GM18858 (cell line): Measurements from ENCODE around the gene TENM3.

ENCODE experiments used
- ATAC-seq: cut with Tn5 transposase; IDR thresholded peaks from one replicate; pipeline ENCODE4 v1.9.1; 2021; ENCODE audit not compliant: unreplicated experiment

The TENM3 gene

DNA sequence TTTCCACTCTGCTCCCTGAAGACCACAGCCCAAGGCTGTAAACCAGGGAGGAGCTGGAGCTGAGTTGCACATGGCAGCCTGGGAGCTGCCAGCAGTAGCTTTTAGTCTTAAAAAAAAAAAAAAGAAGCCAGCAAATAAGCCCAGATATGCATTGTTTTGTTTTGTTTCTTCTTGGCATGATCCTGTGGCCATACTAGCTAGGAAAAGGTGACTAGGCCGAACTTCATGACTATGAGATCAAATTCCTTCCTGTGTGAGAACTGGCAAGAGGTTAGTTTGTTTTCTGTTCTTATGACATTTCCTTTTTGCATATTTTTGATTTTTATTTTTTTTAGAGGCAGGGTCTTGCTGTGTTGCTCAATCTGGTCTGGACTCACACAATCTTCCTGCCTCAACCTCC is 350.7 kb downstream of the TENM3 start:
- no peak for ATAC-seq

DNA sequence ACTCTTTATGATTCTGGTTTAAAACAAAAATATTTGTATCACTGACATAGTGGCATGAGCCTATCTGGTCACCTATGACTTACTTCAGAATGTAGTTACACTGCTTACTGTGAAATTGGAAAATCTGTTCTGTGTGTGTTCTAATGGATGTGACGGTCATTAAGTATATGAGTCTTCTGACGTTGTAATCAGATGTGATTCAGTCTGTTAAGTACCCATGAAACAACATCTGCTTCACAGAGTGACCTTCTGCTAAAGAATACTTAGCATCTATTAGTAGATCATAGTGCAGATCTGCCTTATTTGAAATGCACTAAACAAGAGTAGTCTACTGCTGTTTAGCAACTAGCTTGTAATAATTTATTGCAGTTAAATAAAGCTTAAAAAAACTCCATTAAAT is 356.9 kb downstream of the TENM3 start:
- no peak for ATAC-seq

DNA sequence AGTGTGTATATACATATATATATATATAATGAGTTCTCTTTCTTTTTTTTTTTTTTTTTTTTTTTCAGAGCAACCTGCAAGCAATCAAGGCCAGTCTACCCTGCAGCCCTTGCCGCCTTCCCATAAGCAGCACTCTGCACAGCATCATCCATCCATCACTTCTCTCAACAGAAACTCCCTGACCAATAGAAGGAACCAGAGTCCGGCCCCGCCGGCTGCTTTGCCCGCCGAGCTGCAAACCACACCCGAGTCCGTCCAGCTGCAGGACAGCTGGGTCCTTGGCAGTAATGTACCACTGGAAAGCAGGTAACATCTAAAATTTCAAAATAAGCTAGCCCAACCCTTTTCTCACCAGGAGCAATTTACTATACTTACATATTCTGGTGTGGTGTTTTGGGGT is 357.7 kb downstream of the TENM3 start:
- no peak for ATAC-seq

DNA sequence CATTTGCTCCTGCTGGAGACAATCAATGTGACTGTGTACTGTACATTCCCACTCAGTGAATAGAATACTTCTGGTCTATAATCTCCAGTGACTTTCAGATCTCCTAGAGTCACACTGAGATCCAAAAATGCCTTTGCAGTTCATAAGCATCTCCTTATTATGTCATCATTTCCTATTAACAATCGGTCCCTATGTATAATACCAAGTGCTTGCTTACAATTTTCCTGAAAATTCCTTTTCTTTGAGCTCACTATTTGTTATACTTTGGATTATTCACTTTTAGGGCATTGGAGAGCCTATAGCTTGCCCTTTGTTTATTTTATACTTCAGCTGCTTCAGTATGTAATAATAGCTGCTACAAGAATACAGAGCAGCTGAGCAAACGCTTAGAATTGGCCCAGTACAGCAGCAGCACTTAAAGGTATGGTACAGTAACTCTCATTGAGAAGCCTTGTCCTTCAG is 361.0 kb downstream of the TENM3 start:
- no peak for ATAC-seq

DNA sequence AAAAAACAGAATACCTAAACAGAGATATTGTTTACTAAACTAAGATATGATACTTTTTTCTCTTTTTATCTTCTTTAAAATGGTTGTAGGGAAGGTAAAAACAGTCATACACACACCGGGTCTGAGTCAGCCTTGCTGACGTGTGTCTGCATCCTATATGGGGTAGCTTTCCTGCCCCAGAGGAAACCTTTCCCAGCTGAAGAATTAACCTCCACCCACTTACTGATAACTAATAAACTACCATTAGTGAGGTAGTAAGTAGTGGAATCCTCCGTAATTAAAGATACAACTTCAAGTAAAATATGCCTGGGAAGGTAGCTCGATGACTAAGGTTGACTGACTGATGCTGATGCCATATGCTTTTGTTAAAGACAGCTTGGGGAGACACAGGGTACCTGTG is 361.8 kb downstream of the TENM3 start:
- ATAC-seq = no peak

DNA sequence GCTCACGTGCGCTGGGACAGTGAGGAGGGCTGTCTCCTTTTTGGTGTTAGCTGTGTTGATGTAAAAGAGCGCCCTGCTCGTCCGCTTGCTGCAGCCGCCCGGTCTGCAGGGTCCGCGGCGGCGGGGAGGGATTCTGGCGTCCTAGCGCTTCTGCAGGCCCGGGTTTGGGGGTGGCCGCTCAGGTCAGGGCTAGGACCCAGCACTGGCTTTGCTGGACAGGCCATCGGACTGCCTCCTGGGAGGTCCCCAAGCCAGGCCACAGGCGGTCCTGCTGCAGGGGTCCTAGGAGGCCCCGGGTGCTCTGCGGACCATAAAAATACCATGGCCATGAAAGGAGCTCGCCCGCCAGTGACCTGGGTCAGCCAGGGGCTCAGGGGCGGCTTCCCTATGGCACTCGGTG is 365.3 kb downstream of the TENM3 start:
- ATAC-seq = no peak

DNA sequence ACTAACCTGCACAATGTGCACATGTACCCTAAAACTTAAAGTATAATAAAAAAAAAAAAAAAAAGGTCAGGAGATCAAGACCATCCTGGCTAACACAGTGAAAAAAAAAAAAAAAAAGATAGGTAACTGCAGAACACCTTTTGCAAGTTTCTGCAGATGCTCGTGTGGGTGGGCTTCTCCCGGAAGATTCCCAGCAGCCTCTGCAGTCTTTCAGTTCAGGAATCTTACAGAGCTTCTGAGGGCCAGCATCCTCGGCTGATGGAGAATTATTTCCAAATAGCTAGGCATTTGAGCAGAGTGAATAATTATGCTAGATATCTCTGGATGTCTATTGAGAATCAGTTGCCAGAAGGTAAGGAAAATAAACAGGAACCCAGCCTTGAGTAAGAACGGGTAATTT is 373.3 kb downstream of the TENM3 start:
- no peak for ATAC-seq

DNA sequence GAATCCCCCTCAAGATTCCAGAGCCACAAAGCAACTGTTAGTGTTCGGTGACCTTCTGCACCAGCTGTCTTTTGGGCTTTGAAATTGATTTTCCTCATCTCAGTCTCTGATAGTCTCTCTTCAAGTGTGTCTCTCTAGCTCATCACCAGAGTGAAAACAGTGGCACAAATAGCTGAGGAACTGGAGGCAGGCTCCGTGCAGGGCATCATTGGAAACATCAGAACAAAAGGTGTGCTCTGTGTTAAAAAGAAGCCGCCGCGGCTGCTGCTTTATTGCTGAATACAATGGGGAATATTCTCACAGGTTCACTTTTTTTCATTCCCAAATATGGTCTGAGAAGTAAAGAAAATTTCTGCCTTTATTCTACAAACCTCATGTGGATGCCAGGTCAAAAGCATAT is 376.5 kb downstream of the TENM3 start:
- no peak for ATAC-seq

DNA sequence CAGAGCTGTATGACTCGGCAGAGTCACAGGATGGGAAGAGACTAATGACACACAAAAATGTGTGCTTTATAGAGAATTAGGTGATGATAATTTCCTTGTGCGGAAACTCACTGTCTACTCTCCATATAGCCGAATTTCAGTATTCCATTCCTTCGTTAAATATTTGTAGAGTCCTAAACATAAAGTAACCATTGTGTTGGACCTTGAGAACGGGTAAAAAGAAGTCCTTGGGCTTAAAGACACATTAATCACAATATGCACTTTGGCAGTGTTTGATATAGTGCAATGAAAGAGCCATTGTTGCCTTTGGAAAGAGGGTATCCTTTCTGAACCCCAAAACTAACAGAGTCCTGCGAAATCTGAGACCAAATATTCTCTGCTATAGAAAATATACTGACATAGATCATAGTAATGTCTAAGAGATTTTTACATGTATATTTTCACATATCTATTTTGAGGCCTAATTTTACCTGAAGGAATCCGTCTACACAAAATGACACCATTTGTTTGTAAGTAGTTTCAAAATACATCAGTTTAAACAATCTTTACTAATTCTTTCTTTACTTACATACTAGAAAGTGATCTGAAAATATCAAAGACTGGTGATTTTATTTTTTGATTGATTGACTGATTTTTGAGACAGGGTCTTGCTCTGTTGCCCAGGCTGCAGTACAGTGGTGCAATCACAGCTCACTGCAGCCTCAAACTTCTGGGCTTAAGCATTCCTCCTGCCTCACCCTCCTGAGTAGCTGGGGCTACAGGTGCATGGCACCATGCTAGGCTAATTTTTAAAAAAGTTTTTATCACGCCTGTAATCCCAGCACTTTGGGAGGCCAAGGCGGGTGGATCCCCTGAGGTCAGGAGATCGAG is 377.1 kb downstream of the TENM3 start:
- no peak for ATAC-seq

DNA sequence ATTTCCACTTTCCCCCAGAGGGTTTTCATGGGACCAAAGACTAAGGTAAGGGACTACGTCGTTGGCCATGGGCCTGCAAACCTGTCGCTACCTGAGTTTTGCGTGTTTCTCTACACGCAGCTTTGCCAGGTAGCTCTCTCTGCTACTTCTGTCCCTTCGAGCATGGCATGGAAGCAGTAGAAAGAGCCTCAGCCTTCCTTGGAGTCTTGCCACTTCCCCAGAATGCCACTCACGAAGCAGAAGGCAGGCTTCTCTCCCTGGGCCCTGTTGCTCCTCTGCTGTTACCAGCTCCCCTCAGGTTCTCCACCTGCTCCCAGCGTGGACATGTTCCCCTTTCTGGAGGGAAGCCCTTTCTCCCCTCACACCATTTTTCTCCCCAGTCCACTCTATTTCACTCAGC is 381.1 kb downstream of the TENM3 start:
- no peak for ATAC-seq

DNA sequence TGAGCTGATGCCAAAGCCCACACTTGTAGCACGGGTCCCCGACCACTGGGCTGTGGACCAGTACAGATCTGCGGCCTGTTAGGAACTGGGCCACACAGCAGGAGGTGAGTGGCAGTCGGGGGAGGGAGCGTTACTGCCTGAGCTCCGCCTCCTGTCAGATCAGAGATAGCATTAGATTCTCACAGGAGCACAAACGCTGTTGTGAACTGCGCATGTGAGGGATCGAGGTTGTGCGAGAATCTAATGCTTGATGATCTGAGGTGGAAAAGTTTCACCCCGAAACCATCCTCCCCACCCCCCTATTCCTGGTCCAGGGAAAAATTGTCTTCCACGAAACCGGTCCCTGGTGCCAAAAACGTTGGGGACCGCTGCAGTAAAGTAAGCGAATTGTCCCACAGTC is 382.0 kb downstream of the TENM3 start:
- ATAC-seq = no peak

DNA sequence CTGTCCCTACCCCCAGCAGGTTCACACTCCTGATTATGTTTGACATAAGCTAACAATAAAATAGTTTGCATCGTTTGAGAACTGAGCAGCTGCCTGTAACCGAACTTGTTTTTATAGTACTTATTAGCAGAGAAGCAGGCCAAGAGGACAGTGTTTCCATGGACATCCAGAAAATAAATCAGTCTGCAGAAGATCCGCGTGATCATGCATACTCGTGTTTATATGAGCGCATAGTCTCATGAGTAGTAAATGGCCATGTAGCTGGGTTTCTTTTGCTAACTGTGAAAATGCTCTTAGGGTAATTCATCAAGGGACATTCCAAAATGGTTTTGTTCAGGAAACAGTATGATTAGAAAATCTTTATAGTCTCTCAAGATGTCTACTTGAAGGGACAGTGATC is 384.8 kb downstream of the TENM3 start:
- ATAC-seq = no peak

DNA sequence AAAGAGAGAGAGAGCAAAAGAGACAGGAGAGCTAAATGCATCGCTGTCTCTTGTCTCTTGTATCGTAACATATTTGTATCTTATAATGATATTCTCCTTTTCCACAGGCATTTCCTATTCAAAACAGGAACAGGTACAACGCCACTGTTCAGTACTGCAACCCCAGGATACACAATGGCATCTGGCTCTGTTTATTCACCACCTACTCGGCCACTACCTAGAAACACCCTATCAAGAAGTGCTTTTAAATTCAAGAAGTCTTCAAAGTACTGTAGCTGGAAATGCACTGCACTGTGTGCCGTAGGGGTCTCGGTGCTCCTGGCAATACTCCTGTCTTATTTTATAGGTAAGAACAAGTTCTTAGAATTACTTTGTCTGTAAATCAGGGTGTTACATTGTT is 385.3 kb downstream of the TENM3 start:
- no peak for ATAC-seq

DNA sequence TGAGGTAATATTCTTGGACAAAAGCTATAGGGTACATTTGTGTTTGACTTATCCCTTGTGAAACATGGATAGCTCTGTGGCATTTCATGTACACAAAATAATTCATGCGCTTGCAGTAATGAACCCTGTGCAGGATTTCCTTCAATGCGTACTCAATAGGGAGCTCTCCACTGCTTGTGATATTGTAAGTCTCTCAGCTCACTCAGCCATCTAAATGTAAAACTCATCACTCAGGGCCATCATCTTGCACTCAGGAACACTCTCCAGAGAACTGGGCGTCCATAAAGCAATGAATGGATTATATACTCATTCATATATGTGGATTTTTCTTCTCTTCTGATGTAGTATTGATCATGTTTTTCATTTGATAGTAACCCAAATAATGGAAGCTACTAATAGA is 385.9 kb downstream of the TENM3 start:
- no peak for ATAC-seq

DNA sequence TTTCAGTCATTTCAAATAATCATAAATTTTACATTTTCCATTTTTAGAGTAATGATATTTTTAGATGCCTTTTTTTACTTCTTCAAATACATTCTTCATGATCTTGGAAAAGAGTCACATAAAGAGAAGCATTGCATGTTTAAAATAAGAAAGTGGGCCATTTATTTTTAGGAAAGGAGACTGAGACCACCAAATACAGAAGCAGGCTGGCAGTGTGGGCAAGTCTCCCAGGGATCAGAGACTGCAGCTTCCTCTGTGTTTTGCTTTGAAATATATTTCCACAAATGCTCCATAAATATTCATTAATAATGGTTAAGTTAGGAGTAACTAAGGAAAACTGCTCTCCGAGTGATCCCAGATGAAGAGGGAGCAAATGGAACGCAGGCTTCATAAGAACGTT is 397.3 kb downstream of the TENM3 start:
- ATAC-seq = no peak

DNA sequence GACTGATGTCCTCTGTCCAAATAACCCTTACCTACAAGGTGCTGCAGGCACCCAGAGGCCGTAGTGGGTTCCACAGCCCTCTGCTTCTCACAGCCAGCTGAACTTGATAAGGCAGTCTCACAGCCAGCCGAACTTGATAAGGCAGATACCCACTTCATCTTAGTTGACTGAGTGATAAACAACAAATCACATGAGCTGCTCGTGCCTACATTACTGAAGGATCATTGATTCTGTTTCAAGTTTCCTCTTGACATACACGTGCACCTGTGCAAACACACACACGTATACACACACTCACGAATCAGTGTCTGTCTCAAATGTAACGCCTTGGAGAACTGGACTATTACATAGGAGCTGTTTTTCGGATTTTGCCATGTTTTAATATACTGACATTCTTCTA is 397.7 kb downstream of the TENM3 start:
- no peak for ATAC-seq

DNA sequence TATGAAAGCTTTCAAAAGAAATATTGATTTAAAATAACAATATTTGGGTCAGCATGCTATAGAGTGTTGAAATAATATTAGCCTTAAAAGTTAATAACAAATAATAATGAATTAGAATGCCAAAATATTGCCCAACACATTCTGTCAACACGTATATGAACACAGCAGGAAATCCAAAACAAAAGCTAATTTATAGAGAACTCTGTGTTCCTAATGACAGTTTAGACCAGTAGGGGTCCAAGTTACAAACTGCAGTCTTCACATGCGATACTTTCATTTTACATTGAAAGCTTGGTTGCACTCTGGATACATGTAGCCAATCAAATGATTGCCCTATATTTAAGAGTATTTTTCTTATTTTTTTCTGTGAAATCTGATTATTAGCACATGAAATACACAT is 399.6 kb downstream of the TENM3 start:
- no peak for ATAC-seq

DNA sequence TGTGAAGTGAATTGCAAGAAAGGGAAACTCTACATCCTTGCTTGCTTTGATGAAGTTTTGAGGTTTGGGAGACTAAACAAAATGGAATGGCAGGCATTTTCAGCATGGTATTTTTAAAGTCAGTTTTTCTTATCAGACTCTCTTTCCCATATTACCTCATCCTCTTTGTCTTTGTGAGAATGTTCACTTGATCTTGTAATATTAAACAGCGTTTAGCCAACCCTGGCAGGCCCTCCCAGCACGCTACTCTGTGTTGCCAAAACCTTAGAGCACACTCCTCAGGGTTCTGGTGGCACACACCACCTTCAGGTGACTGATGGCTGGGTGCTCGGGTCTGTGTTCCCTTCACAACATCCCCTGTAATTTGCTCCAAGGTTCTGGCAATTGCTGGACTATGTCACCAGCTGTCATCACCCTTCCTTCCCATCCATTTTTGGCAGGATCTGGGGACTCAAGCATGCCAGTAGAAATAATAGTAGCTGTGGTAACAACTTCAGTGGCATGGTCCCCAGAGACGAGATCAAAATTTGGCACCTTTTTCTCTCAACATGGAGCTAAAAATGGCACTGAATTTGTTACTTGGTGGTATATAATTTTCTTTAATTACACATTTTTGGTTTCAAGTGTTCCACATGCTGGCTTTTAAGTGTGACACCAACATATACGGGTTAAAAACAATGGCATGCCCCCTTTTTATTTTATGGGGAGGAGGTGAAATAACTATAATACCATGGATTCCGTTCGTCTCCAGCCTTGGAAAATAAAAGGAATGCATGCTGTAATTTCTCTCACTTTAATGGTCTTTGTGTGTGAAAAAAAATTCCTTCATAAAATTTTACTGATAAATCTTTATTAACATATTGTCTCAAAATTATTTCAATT is 400.8 kb downstream of the TENM3 start:
- no peak for ATAC-seq

DNA sequence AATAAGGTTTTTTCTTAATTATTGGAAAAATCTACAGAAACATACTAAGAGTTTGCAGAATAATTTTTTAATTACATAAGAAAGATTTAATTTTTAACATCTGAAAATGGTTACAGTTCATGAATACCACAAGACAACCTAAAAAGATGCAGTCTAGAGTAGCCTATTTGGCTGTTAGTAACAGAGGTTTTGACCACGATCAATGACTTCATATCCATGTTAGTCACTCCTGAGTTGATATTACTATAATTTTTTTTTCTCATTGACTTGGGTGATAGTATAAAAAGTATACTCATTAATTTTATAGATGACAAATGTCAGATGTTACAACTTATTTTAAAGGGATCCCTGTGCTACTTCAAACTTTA is 401.5 kb downstream of the TENM3 start:
- ATAC-seq = no peak

DNA sequence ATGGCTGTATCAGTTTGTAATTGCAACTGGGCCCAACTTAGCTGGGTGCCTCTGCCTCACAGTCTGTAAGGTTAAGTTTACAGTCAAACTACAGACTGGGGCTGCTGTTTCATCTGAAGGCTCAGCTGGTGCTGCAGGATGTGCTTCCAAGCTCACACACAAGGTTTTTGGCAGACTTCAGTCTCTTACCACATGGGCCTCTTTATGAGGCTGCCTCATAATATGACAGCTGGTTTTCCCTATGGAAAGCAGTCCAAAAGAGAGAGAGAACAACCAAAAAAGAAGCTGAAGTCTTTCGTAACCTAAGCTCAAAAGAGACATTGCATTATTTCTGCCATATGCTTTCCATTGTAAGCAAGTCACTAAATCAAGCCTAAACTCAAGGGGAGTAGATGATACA is 402.3 kb downstream of the TENM3 start:
- no peak for ATAC-seq

DNA sequence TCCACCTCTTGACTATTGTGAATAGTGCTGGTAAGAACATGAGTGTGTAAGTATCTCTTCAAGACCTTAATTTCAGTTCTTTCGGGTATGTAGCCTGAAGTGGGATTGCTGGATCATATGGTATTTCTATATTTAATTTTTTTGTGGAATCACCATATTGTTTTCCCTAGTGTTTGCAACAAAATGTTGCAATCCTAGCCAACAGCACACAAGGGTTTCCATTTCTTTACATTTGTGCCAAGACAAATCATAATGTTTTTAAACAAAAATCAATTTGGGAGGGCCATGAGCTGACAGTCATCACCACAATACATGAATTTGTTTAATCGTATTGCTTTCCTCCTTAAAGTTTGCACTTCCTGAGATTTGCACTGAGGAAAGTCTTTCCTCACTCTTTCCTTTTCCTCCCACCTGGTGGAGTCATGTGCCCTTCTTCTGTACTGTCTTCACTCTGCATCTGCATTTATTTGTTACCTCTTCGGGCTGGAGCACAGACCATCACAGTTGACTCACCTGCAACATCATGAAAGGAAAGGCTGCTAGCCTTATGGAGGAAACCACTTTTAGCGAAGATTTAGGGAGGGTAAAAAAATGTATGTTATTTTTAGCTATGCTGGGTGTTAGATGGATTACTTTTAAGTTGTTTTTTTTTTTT is 404.6 kb downstream of the TENM3 start:
- ATAC-seq = no peak

DNA sequence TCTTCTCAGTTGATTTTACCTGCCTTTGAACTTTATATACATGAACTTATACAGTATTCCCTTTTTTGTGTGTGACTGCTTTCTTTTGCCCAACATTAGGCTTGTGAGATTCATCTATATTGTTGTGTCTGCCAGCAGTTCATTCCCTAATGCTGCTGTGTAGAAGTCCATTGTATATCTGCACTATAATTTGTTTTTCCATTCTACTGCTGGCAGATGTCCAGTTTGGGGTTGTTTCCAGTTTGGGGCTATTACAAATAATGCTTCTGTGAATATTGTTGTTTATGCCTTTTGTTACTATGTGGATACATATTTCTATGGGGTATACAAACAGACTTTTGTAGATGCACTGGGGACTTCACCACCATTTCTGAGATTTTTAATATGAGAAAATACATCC is 405.6 kb downstream of the TENM3 start:
- ATAC-seq = no peak
